Measurements from ENCODE around the gene TMPRSS15.

Gene TMPRSS15

DNA sequence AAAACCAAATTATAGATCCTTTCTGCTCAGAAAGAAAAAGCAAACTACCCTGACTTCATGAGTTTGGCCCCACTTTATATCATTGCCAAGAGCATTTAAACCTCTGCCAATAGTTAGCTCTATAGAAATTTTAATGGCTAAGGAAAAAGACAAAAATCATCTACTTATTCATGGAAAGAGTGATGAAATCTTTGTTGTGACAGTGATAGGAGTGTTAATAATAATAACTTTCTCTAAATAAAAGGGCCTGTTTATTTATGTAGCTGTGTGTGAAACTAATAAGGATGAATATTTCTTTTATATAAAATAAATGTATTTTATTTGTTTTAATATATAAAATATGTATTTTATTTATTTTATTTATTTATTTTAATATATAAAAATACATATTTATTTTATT, 152.5 kb downstream of the TMPRSS15 start:
- Histone ChIP-seq H3K4me2 (ENCODE audit: low read depth, low read length, poor library complexity, severe bottlenecking) (no peak overlapping the region), H3K27me3 (ENCODE audit: low read length) (no peaks in the 10 kb centered on the region), H3K9me2 (replicated peaks; ENCODE audit: insufficient read depth, low read length) (no peaks in the 10 kb centered on the region), H3K4me3 (ENCODE audit: insufficient read depth, low read length, poor library complexity, severe bottlenecking) (no peak overlapping the region), H3K79me2 (ENCODE audit: insufficient read depth, low read length) (no peaks in the 10 kb centered on the region), H3F3A (ENCODE audit: insufficient read depth) (peaks cover 3% of the 10 kb centered on the region; the same call in 1 of the 2 replicates), H4K20me1 (ENCODE audit: low read depth, low read length) (no peaks in the 10 kb centered on the region), H3K9me3 (ENCODE audit: insufficient read depth, low read length) (no peaks in the 10 kb centered on the region), H2AFZ (ENCODE audit: low read depth, low read length, severe bottlenecking) (no peak overlapping the region), H3K27ac (ENCODE audit: low read depth, low read length) (no peak overlapping the region), H3K36me3 (ENCODE audit: low read length) (no peaks in the 10 kb centered on the region), H3K9ac (ENCODE audit: low read length) (no peak overlapping the region)
- no peak for TF ChIP-seq EZH2phosphoT487 (conservative IDR thresholded peaks at IDR 0.05; ENCODE audit: low read length)
- TF ChIP-seq, protein P1, sequence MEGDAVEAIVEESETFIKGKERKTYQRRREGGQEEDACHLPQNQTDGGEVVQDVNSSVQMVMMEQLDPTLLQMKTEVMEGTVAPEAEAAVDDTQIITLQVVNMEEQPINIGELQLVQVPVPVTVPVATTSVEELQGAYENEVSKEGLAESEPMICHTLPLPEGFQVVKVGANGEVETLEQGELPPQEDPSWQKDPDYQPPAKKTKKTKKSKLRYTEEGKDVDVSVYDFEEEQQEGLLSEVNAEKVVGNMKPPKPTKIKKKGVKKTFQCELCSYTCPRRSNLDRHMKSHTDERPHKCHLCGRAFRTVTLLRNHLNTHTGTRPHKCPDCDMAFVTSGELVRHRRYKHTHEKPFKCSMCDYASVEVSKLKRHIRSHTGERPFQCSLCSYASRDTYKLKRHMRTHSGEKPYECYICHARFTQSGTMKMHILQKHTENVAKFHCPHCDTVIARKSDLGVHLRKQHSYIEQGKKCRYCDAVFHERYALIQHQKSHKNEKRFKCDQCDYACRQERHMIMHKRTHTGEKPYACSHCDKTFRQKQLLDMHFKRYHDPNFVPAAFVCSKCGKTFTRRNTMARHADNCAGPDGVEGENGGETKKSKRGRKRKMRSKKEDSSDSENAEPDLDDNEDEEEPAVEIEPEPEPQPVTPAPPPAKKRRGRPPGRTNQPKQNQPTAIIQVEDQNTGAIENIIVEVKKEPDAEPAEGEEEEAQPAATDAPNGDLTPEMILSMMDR (IDR thresholded peaks at IDR 0.05; ENCODE audit: insufficient read depth, low read length, poor library complexity, severe bottlenecking): no peak

DNA sequence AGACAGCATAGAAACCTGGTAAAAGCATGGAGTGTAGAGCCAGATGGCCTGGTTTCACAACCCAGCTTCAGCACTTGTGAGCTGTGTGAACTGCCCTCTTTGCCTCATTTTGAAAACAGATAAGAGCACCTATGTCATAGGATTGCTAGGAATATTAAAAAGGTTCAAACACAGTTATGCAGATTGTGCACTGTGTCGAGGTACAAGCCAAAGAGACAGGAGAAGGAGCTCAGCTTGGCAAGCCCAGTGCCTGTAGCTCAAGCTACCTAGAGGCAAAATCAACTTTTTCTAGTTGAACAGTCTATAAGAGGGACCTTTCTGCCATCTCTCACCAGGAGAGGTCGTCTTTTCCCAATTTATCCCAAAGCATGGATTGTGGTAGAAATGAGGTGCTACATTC, 153.9 kb downstream of the TMPRSS15 start:
- H3K27me3 ChIP-seq (ENCODE audit: low read length): no peaks in the 10 kb centered on the region
- no peaks in the 10 kb centered on the region for H3K9me2 ChIP-seq (replicated peaks; ENCODE audit: insufficient read depth, low read length)
- no peak overlapping the region for H3K9ac ChIP-seq (ENCODE audit: low read length)
- no peaks in the 10 kb centered on the region for H3K79me2 ChIP-seq (ENCODE audit: insufficient read depth, low read length)
- no peaks in the 10 kb centered on the region for H3K9me3 ChIP-seq (ENCODE audit: insufficient read depth, low read length)
- H3K36me3 ChIP-seq (ENCODE audit: low read length): no peaks in the 10 kb centered on the region
- H2AFZ ChIP-seq (ENCODE audit: low read depth, low read length, severe bottlenecking): peak overlapping the region; percentile 10
- no peak for TF ChIP-seq EZH2phosphoT487 (conservative IDR thresholded peaks at IDR 0.05; ENCODE audit: low read length)
- TF ChIP-seq, protein P1 (IDR thresholded peaks at IDR 0.05; ENCODE audit: insufficient read depth, low read length, poor library complexity, severe bottlenecking): no peak
- H4K20me1 ChIP-seq (ENCODE audit: low read depth, low read length): no peaks in the 10 kb centered on the region
- no peak overlapping the region for H3K4me2 ChIP-seq (ENCODE audit: low read depth, low read length, poor library complexity, severe bottlenecking)
- peaks cover 3% of the 10 kb centered on the region; the same call in 1 of the 2 replicates for H3F3A ChIP-seq (ENCODE audit: insufficient read depth)
- no peak overlapping the region for H3K27ac ChIP-seq (ENCODE audit: low read depth, low read length)
- no peak overlapping the region for H3K4me3 ChIP-seq (ENCODE audit: insufficient read depth, low read length, poor library complexity, severe bottlenecking)

DNA sequence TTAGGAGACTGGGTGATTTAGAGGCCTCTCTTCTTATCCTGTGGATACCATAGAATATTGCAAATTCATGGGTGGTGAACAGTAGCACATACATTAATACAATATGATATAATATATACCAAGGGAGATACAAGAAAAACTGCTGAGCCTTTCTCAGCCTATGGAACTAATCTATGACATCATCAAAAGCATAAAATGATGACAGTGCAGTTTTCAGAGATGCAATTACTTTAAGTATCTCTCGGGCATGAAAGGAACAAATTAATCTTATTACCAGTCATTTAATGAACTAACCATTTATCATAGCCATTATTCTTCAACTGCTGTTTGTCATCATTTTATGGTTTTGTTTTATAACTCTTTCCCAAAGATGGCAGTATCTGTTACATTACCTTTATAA, 155.4 kb downstream of the TMPRSS15 start:
- H3K27ac ChIP-seq (ENCODE audit: low read depth, low read length): no peak overlapping the region
- no peaks in the 10 kb centered on the region for H3K27me3 ChIP-seq (ENCODE audit: low read length)

More for the DNA sequence above, 155.4 kb downstream of the TMPRSS15 start:
- no peak overlapping the region for H3K4me3 ChIP-seq (ENCODE audit: insufficient read depth, low read length, poor library complexity, severe bottlenecking)
- no peak overlapping the region for H3K9ac ChIP-seq (ENCODE audit: low read length)
- H3F3A ChIP-seq (ENCODE audit: insufficient read depth): peaks cover 3% of the 10 kb centered on the region; the same call in 1 of the 2 replicates
- H3K9me3 ChIP-seq (ENCODE audit: insufficient read depth, low read length): no peaks in the 10 kb centered on the region
- no peak overlapping the region for H3K4me2 ChIP-seq (ENCODE audit: low read depth, low read length, poor library complexity, severe bottlenecking)
- no peak overlapping the region for H2AFZ ChIP-seq (ENCODE audit: low read depth, low read length, severe bottlenecking)
- no peaks in the 10 kb centered on the region for H3K36me3 ChIP-seq (ENCODE audit: low read length)
- TF ChIP-seq, protein P1 (IDR thresholded peaks at IDR 0.05; ENCODE audit: insufficient read depth, low read length, poor library complexity, severe bottlenecking): no peak
- TF ChIP-seq EZH2phosphoT487 (conservative IDR thresholded peaks at IDR 0.05; ENCODE audit: low read length): no peak
- no peaks in the 10 kb centered on the region for H4K20me1 ChIP-seq (ENCODE audit: low read depth, low read length)
- H3K79me2 ChIP-seq (ENCODE audit: insufficient read depth, low read length): no peaks in the 10 kb centered on the region
- H3K9me2 ChIP-seq (replicated peaks; ENCODE audit: insufficient read depth, low read length): no peaks in the 10 kb centered on the region

Measured in SU-DHL-6 (cell line).